Nephron progenitor cell (in vitro differentiated cells): Measurements from ENCODE around the gene RXFP1.

Experiments used
- DNase-seq: peaks from one replicate; pipeline ENCODE4 v3.0.0; 2021
- H3K27ac Mint-ChIP-seq: 2 replicates; pipeline ENCODE4 v1.8.0; 2021; ENCODE audit warnings: mild to moderate bottlenecking, moderate library complexity, mixed read lengths
- H3K27me3 Mint-ChIP-seq: 2 replicates; pipeline ENCODE4 v1.8.0; 2021; ENCODE audit warnings: mild to moderate bottlenecking, low read depth, mixed read lengths; ENCODE audit not compliant: poor library complexity
- H3K36me3 Mint-ChIP-seq: 2 replicates; pipeline ENCODE4 v1.8.0; 2021; ENCODE audit warnings: low read depth, mixed read lengths
- H3K4me1 Mint-ChIP-seq: 2 replicates; pipeline ENCODE4 v1.8.0; 2021; ENCODE audit warnings: mixed read lengths
- H3K4me3 Mint-ChIP-seq: 2 replicates; pipeline ENCODE4 v1.8.0; 2021; ENCODE audit warnings: mild to moderate bottlenecking, moderate library complexity, mixed read lengths
- H3K9me3 Mint-ChIP-seq: 2 replicates; pipeline ENCODE4 v1.8.0; 2021; ENCODE audit warnings: mild to moderate bottlenecking, moderate library complexity, mixed read lengths
- TF ChIP-seq, protein P1 (sequence below): fragments of 200-600 bp; sonication (generic); IDR thresholded peaks from 2 replicates; pipeline ENCODE4 v1.5.0; 2021; ENCODE audit warnings: antibody characterized with exemption

RXFP1 gene

DNA sequence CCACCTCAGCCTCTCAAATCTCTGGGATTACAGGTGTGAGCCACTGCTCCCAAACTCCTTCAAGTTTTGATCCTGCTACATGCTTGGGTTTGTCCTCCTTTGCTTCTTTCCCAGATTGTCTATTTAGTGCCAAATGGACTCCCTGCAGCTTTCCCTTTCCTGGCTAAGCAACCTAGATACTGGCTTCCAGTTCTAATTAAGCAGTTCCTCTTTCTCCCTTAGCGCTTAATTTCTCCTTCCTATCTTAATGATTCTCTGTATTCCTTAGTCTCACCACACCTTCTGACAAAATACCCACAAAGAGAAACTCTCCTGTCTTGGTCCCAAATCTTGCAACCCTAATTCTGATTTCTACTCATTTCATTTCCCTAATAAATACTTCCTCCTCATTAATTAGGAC lies 7.8 kb downstream of the RXFP1 start:
- Mint-ChIP-seq H3K9me3 (no peaks in the 10 kb centered on the region), H3K27me3 (no peaks in the 10 kb centered on the region), H3K4me3 (no peak overlapping the region), H3K36me3 (no peaks in the 10 kb centered on the region), H3K4me1 (peaks cover 15% of the 10 kb centered on the region), H3K27ac (no peak overlapping the region)
- TF ChIP-seq, protein P1, sequence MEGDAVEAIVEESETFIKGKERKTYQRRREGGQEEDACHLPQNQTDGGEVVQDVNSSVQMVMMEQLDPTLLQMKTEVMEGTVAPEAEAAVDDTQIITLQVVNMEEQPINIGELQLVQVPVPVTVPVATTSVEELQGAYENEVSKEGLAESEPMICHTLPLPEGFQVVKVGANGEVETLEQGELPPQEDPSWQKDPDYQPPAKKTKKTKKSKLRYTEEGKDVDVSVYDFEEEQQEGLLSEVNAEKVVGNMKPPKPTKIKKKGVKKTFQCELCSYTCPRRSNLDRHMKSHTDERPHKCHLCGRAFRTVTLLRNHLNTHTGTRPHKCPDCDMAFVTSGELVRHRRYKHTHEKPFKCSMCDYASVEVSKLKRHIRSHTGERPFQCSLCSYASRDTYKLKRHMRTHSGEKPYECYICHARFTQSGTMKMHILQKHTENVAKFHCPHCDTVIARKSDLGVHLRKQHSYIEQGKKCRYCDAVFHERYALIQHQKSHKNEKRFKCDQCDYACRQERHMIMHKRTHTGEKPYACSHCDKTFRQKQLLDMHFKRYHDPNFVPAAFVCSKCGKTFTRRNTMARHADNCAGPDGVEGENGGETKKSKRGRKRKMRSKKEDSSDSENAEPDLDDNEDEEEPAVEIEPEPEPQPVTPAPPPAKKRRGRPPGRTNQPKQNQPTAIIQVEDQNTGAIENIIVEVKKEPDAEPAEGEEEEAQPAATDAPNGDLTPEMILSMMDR = no peak
- no peak for DNase-seq

DNA sequence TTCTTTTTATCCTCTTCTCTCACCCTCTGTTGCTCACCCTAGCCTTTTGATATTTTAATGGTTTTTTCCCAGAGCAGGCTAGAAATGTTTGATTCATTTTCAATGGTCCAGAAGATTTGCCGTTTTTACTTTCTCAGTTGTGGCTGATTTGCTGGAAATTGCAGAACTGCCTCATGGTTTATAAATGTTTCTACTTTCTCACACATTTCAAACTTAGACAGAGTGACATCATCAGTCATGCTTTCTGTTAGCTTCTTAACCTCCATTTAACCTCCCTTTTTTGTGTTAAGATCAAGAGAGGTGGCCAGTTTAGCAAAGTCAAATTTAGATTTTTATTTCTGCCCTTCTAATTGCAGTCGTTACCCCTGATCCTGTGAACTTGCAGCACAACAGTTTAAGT lies 8.7 kb downstream of the RXFP1 start:
- no peaks in the 10 kb centered on the region for H3K36me3 Mint-ChIP-seq
- DNase-seq = no peak
- TF ChIP-seq, protein P1 = no peak
- H3K27ac Mint-ChIP-seq = no peak overlapping the region
- H3K9me3 Mint-ChIP-seq = no peaks in the 10 kb centered on the region
- peaks cover 15% of the 10 kb centered on the region for H3K4me1 Mint-ChIP-seq
- no peaks in the 10 kb centered on the region for H3K27me3 Mint-ChIP-seq
- no peak overlapping the region for H3K4me3 Mint-ChIP-seq

DNA sequence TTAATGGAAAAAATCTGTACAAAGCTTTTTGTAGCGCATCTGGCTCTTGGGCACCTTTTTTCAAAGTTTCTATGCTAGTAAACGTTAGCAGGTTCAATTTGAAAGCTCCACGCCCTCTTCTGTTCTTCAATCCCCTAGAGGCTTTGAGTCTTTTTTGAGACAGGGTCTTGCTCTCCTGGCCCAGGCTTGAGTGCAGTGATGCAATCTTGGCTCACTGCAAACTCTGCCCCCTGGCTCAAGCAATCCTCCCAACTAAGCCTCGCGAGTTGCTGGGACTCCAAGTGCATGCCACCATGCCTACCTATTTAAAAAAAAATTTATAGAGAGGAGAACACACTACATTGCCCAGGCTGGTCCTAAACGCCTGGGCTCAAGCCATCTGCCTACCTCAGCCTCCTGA lies 9.2 kb downstream of the RXFP1 start:
- Mint-ChIP-seq H3K4me1 (peaks cover 15% of the 10 kb centered on the region), H3K4me3 (no peak overlapping the region), H3K36me3 (no peaks in the 10 kb centered on the region)

DNA sequence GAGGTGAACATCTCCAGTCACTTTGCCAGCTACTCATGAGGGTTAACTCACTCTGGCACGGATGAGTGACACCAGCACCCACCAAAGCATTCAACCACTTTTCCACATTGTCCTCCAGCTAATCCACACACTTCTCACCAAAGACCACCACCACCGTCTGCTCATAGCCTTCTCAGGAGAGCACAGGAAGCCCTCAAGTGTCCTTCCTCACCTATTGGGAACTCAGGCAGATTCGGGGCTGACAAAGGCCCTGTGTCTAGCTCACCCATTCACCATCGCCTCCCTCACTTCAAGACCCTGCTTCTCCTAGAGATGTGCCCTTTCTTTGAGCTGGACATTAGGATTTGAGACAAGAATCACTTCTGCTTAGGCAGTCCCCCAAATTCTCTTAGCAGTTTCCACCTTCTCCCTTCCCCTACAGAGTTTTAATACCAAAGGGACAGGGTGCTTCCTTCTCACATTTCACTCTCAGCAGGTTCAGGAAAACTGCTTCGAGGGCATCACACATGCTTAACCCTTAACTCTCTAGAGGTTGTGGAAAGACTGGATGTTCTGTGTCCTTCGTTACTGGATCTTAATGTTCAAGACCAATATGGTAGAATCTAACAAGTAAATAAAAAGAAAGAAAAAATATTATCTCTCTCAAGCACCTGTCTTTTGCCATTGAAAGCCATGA lies 11.0 kb downstream of the RXFP1 start:
- DNase-seq = no peak
- H3K9me3 Mint-ChIP-seq = no peaks in the 10 kb centered on the region
- H3K27ac Mint-ChIP-seq = peak overlapping the region; percentile 64
- TF ChIP-seq, protein P1 = no peak
- no peaks in the 10 kb centered on the region for H3K36me3 Mint-ChIP-seq
- H3K4me1 Mint-ChIP-seq = peaks cover 15% of the 10 kb centered on the region
- no peak overlapping the region for H3K4me3 Mint-ChIP-seq
- H3K27me3 Mint-ChIP-seq = no peaks in the 10 kb centered on the region

More for the DNA sequence above, 9.2 kb downstream of the RXFP1 start:
- TF ChIP-seq, protein P1 = no peak
- H3K27ac Mint-ChIP-seq = no peak overlapping the region
- H3K27me3 Mint-ChIP-seq = no peaks in the 10 kb centered on the region
- H3K9me3 Mint-ChIP-seq = no peaks in the 10 kb centered on the region
- DNase-seq = no peak

DNA sequence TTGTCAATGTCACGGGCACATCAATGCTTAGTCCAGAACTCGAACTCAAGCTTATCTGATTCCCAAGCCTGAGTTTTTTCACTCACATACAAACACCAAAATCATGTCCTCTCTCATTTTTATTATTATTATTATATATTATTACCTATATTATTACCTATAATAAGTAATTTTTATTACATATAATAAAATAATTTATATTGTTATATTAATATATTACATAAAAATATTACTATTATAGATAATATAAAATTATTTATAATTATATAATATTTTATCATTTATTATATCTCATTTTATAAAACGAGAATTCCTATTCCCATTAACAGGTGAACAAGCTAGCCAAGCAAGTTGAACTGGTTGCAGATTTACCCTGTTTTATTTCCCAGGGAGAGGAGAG lies 13.0 kb downstream of the RXFP1 start:
- Mint-ChIP-seq H3K9me3 (no peaks in the 10 kb centered on the region), H3K27ac (no peak overlapping the region), H3K4me3 (no peak overlapping the region), H3K27me3 (no peaks in the 10 kb centered on the region), H3K4me1 (peaks cover 15% of the 10 kb centered on the region), H3K36me3 (no peaks in the 10 kb centered on the region)
- no peak for DNase-seq
- TF ChIP-seq, protein P1 = no peak

DNA sequence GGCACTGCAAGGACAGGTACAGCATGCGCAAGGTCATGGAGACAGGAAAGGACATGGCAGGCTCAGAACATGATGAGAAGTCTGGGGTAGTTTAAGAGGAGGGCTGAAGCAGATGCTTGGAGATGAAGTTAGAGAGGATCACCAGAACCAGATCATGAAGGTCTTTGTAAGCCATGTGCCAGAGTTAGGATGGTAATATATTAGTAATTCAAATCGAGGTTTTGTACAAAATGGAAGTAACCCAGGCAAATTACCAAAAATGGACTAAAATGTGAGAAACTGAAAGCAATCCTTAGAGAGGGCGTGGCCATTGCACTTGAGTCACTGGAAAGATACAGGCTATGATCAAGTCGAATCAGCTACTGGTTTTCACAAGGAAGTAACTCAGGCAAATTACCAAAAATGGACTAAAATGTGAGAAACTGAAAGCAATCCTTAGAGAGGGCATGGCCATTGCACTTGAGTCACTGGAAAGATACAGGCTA lies 13.5 kb downstream of the RXFP1 start:
- H3K4me3 Mint-ChIP-seq = no peak overlapping the region
- H3K27me3 Mint-ChIP-seq = no peaks in the 10 kb centered on the region
- TF ChIP-seq, protein P1 = no peak
- no peak for DNase-seq
- no peaks in the 10 kb centered on the region for H3K36me3 Mint-ChIP-seq
- H3K4me1 Mint-ChIP-seq = peaks cover 15% of the 10 kb centered on the region
- H3K9me3 Mint-ChIP-seq = no peaks in the 10 kb centered on the region
- H3K27ac Mint-ChIP-seq = no peak overlapping the region
